Panc1 (cell line): ENCODE results near the gene MAPKAPK3. TPM values are rescaled to one million over a fixed set of nuclear protein-coding genes. Genes with fewer than 3 reads are reported as not detected.

Source experiments
- ATAC-seq: fragments of 200-7000 bp; cut with Tn5 transposase; 2 replicates; pipeline ENCODE4 v1.9.1; 2020; ENCODE audit warnings: mild to moderate bottlenecking, moderate library complexity
- BruUV-seq: library from RNA; stranded (reverse); fragments of 400-500 nt; replicated peaks from 2 replicates; lab custom pipeline; 2021; lab: Mats Ljungman, UMichigan
- CTCF ChIA-PET: fragments of 300-600 bp; sonication (Branson Sonifier 250); formaldehyde crosslinking; loops from one replicate; lab custom pipeline; 2022; ENCODE audit warnings: antibody characterized with exemption; lab: Charles Lee
- POLR2A ChIA-PET: fragments of 300-600 bp; sonication (Branson Sonifier 250); formaldehyde crosslinking; loops from one replicate; lab custom pipeline; 2022; ENCODE audit warnings: antibody characterized with exemption; lab: Charles Lee
- DNase-seq: peaks from one replicate; pipeline ENCODE4 v3.0.0-alpha.2; 2010; ENCODE audit warnings: low read depth, low spot score
- H3K27ac ChIP-seq: 2 replicates; pipeline ENCODE4 v1.5.1; 2011; ENCODE audit warnings: mild to moderate bottlenecking, low read length, inconsistent platforms
- H3K27me3 ChIP-seq: fragments of 200-500 bp; sonication (Bioruptor generic); 2 replicates; pipeline ENCODE4 v1.6.0; 2014; ENCODE audit warnings: low read length, inconsistent platforms; ENCODE audit not compliant: control insufficient read depth, insufficient read depth
- H3K36me3 ChIP-seq: fragments of 200-500 bp; sonication (Bioruptor generic); 2 replicates; pipeline ENCODE4 v1.5.1; 2014; ENCODE audit warnings: inconsistent platforms, mild to moderate bottlenecking, low read length, moderate library complexity; ENCODE audit not compliant: control insufficient read depth, insufficient read depth
- H3K4me1 ChIP-seq: 2 replicates; pipeline ENCODE4 v1.5.1; 2011; ENCODE audit warnings: inconsistent platforms, mild to moderate bottlenecking, low read length, moderate library complexity; ENCODE audit not compliant: control insufficient read depth, insufficient read depth
- H3K4me3 ChIP-seq, 2 experiments: 2 replicates each; pipeline ENCODE4 v1.5.1; 2011 to 2012; ENCODE audit warnings: low read depth in 2 of 2, low read length in 2 of 2, mild to moderate bottlenecking in 2 of 2, inconsistent platforms in 1 of 2, moderate library complexity in 1 of 2
- H3K9me3 ChIP-seq: fragments of 200-500 bp; sonication (Bioruptor generic); 2 replicates; pipeline ENCODE4 v1.5.1; 2014; ENCODE audit warnings: low read depth, mild to moderate bottlenecking, inconsistent platforms, low read length, moderate library complexity; ENCODE audit not compliant: control insufficient read depth, insufficient read depth
- POLR2AphosphoS5 ChIP-seq: IDR thresholded peaks from 2 replicates; pipeline ENCODE4 v1.6.1; 2012; ENCODE audit warnings: mild to moderate bottlenecking, low read depth, low read length, moderate library complexity
- SIN3A ChIP-seq: IDR thresholded peaks from 2 replicates; pipeline ENCODE4 v1.6.1; 2012; ENCODE audit warnings: low read depth, mild to moderate bottlenecking, low read length, moderate library complexity, borderline replicate concordance; ENCODE audit not compliant: insufficient read depth
- TCF7L2 ChIP-seq: IDR thresholded peaks from 2 replicates; pipeline ENCODE4 v1.6.1; 2011; ENCODE audit warnings: mild to moderate bottlenecking, low read depth, low read length, inconsistent platforms
- in situ Hi-C: cut with HindIII; loops from 2 replicates; pipeline ENCODE4 v1.10.0; 2016; ENCODE audit warnings: low sequenced_read_pairs, low pct_unique_long_range_greater_than_20kb
- intact Hi-C: fragments of 100-400 bp; cut with micrococcal nuclease; formaldehyde crosslinking; loops from one replicate; pipeline ENCODE4 v1.10.0; 2022; ENCODE audit not compliant: unreplicated experiment
- total RNA-seq: library from RNA; stranded (reverse); gene quantifications from one replicate; pipeline ENCODE4 v1.2.1, GENCODE V29; 2021; ENCODE audit not compliant: unreplicated experiment
- TF ChIP-seq, protein P1 (sequence below), 2 experiments: IDR thresholded peaks; 2 replicates each; pipeline ENCODE4 v1.6.1; 2011 to 2012; ENCODE audit warnings: low read depth in 2 of 2, control low read depth in 1 of 2, low read length in 1 of 2, mild to moderate bottlenecking in 1 of 2, moderate library complexity in 1 of 2; ENCODE audit not compliant: insufficient read depth in 1 of 2
- TF ChIP-seq, protein P2 (sequence below): fragments of 450-650 bp; IDR thresholded peaks from 2 replicates; pipeline ENCODE4 v1.5.1; 2017; ENCODE audit warnings: mild to moderate bottlenecking

Gene MAPKAPK3
- total RNA-seq, 1 experiment from 2014 or later = 14.8 TPM

DNA sequence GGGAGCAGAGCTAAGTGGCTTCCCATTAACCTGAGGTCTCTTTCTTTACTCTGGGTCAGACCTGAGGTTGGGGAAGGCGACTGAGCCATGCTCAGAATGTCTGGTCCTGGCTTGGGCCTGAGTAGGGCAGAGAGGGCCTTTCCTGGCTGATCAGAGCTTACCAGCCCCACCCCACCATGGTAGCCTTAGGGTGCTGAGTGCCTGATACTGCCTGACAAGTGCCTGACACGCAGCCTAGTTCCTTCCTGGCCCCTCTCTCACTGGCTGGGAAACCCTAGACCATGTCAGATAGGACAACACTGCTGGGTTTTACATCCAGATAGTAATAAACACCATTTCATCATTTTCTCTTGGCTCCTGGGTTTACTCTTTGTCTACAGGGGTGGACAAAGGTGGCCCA is 32.0 kb downstream of the MAPKAPK3 start:
- no peaks in the 10 kb centered on the region for H3K36me3 ChIP-seq

DNA sequence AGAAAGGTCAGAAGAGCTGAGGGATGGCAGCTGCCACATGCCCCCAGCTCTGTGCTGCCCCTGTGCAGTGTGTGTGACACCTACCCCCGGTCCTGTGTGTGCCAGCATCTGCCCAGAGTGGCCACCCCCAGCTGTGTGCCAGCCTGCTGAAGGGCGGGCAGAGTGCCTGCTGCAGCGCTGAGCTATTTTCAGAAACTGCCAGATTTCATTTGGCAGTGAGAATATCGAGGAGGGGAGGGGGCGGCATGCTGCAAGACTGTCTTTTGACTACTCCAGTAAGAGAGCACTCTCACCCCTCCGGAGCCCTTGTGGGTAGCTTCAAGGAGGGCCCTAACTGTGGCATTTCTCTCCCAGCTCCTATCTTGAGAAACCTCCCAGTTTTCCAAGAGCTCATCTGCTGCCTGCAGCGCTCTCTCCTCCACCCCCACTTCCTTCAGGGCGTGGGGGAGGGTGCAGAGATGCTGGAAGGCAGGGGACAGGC is 32.5 kb downstream of the MAPKAPK3 start:
- ChIA-PET POLR2A (no interaction called here), CTCF (interaction anchor here (1.4 kb wide), 1 partner anchor 33 kb away, joined by 3 read pairs; no protein-coding TSS in a partner anchor)
- no peaks in the 10 kb centered on the region for H3K9me3 ChIP-seq
- H3K27ac ChIP-seq = no peak overlapping the region
- no peaks in the 10 kb centered on the region for H3K27me3 ChIP-seq
- H3K4me3 ChIP-seq = no peak overlapping the region
- no peaks in the 10 kb centered on the region for H3K36me3 ChIP-seq
- ATAC-seq (no peak), DNase-seq (no peak)
- in situ Hi-C loops (no loop called here), intact Hi-C loops (no loop called here)
- TF ChIP-seq SIN3A (no peak), POLR2AphosphoS5 (no peak), TCF7L2 (no peak)
- TF ChIP-seq, protein P1, sequence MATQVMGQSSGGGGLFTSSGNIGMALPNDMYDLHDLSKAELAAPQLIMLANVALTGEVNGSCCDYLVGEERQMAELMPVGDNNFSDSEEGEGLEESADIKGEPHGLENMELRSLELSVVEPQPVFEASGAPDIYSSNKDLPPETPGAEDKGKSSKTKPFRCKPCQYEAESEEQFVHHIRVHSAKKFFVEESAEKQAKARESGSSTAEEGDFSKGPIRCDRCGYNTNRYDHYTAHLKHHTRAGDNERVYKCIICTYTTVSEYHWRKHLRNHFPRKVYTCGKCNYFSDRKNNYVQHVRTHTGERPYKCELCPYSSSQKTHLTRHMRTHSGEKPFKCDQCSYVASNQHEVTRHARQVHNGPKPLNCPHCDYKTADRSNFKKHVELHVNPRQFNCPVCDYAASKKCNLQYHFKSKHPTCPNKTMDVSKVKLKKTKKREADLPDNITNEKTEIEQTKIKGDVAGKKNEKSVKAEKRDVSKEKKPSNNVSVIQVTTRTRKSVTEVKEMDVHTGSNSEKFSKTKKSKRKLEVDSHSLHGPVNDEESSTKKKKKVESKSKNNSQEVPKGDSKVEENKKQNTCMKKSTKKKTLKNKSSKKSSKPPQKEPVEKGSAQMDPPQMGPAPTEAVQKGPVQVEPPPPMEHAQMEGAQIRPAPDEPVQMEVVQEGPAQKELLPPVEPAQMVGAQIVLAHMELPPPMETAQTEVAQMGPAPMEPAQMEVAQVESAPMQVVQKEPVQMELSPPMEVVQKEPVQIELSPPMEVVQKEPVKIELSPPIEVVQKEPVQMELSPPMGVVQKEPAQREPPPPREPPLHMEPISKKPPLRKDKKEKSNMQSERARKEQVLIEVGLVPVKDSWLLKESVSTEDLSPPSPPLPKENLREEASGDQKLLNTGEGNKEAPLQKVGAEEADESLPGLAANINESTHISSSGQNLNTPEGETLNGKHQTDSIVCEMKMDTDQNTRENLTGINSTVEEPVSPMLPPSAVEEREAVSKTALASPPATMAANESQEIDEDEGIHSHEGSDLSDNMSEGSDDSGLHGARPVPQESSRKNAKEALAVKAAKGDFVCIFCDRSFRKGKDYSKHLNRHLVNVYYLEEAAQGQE (IDR thresholded peaks at IDR 0.05; ENCODE audit: insufficient read depth in 1 of 2, low read depth in 2 of 2, low read length in 1 of 2) = no peak
- TF ChIP-seq, protein P2, sequence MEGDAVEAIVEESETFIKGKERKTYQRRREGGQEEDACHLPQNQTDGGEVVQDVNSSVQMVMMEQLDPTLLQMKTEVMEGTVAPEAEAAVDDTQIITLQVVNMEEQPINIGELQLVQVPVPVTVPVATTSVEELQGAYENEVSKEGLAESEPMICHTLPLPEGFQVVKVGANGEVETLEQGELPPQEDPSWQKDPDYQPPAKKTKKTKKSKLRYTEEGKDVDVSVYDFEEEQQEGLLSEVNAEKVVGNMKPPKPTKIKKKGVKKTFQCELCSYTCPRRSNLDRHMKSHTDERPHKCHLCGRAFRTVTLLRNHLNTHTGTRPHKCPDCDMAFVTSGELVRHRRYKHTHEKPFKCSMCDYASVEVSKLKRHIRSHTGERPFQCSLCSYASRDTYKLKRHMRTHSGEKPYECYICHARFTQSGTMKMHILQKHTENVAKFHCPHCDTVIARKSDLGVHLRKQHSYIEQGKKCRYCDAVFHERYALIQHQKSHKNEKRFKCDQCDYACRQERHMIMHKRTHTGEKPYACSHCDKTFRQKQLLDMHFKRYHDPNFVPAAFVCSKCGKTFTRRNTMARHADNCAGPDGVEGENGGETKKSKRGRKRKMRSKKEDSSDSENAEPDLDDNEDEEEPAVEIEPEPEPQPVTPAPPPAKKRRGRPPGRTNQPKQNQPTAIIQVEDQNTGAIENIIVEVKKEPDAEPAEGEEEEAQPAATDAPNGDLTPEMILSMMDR = no peak
- no TSS peak for BruUV-seq
- H3K4me1 ChIP-seq = no peaks in the 10 kb centered on the region

More for the DNA sequence above, 32.0 kb downstream of the MAPKAPK3 start:
- no peaks in the 10 kb centered on the region for H3K9me3 ChIP-seq
- BruUV-seq = no TSS peak
- DNase-seq = no peak
- in situ Hi-C loops = no loop called here
- H3K27ac ChIP-seq = no peak overlapping the region
- ChIA-PET CTCF (interaction anchor here (1.4 kb wide), 1 partner anchor 33 kb away, joined by 3 read pairs; no protein-coding TSS in a partner anchor), POLR2A (no interaction called here)
- no peak for ATAC-seq
- H3K27me3 ChIP-seq = no peaks in the 10 kb centered on the region
- no peaks in the 10 kb centered on the region for H3K4me1 ChIP-seq
- TF ChIP-seq, protein P2 = no peak
- TF ChIP-seq POLR2AphosphoS5 (no peak), TCF7L2 (no peak), SIN3A (no peak)
- TF ChIP-seq, protein P1 (IDR thresholded peaks at IDR 0.05; ENCODE audit: insufficient read depth in 1 of 2, low read depth in 2 of 2, low read length in 1 of 2) = no peak
- intact Hi-C loops = no loop called here
- H3K4me3 ChIP-seq = no peak overlapping the region
